ENCODE measurements around the gene XPR1.

XPR1 gene

GRCh38 chr1:180778782-180779398, 147.1 kb downstream of the XPR1 start:
- no peaks in the 10 kb centered on the region; the same call in 1 of the 2 replicates for H3K4me1 ChIP-seq
- DNase-seq, result no peak

GRCh38 chr1:180779584-180779983, 147.8 kb downstream of the XPR1 start:
- TF ChIP-seq, protein P1, sequence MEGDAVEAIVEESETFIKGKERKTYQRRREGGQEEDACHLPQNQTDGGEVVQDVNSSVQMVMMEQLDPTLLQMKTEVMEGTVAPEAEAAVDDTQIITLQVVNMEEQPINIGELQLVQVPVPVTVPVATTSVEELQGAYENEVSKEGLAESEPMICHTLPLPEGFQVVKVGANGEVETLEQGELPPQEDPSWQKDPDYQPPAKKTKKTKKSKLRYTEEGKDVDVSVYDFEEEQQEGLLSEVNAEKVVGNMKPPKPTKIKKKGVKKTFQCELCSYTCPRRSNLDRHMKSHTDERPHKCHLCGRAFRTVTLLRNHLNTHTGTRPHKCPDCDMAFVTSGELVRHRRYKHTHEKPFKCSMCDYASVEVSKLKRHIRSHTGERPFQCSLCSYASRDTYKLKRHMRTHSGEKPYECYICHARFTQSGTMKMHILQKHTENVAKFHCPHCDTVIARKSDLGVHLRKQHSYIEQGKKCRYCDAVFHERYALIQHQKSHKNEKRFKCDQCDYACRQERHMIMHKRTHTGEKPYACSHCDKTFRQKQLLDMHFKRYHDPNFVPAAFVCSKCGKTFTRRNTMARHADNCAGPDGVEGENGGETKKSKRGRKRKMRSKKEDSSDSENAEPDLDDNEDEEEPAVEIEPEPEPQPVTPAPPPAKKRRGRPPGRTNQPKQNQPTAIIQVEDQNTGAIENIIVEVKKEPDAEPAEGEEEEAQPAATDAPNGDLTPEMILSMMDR (IDR thresholded peaks at IDR 0.05; ENCODE audit: low read depth, low read length), result no peak
- Histone ChIP-seq H3K4me1 (no peaks in the 10 kb centered on the region; the same call in 1 of the 2 replicates), H3K9me3 (no peaks in the 10 kb centered on the region), H3K4me3 (ENCODE audit: low read depth, low read length) (no peak overlapping the region), H3K27me3 (no peaks in the 10 kb centered on the region), H3K36me3 (no peaks in the 10 kb centered on the region)
- DNase-seq, result no peak

More at GRCh38 chr1:180778782-180779398, 147.1 kb downstream of the XPR1 start:
- Histone ChIP-seq H3K36me3 (no peaks in the 10 kb centered on the region), H3K9me3 (no peaks in the 10 kb centered on the region), H3K27me3 (no peaks in the 10 kb centered on the region), H3K4me3 (ENCODE audit: low read depth, low read length) (no peak overlapping the region)
- TF ChIP-seq, protein P1 (IDR thresholded peaks at IDR 0.05; ENCODE audit: low read depth, low read length), result peak; percentile 63

GRCh38 chr1:180781718-180782117, 149.9 kb downstream of the XPR1 start:
- Histone ChIP-seq H3K36me3 (no peaks in the 10 kb centered on the region), H3K9me3 (no peaks in the 10 kb centered on the region), H3K27me3 (no peaks in the 10 kb centered on the region), H3K4me3 (ENCODE audit: low read depth, low read length) (no peak overlapping the region), H3K4me1 (no peaks in the 10 kb centered on the region; the same call in 1 of the 2 replicates)
- DNase-seq, result no peak
- TF ChIP-seq, protein P1 (IDR thresholded peaks at IDR 0.05; ENCODE audit: low read depth, low read length), result no peak

DNA sequence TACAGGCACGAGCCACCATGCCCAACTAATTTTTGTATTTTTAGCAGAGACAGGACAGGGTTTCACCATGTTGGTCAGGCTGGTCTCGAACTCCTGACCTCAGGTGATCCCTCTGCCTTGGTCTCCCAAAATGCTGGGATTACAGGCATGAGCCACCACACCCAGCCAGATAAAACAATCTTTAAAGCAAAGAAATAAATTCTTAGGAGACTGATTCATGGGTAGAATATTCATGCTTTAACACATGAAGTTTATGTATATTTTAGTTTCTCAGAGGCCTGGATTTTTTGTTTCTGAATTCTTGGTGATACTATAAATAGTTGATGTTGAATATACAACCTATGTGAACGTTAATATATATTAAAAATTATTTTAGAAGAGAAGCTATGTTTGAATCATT, 153.5 kb downstream of the XPR1 start:
- Histone ChIP-seq H3K9me3 (no peaks in the 10 kb centered on the region), H3K4me1 (no peaks in the 10 kb centered on the region; the same call in 1 of the 2 replicates), H3K36me3 (no peaks in the 10 kb centered on the region), H3K27me3 (no peaks in the 10 kb centered on the region), H3K4me3 (ENCODE audit: low read depth, low read length) (no peak overlapping the region)
- DNase-seq, result no peak
- TF ChIP-seq, protein P1 (IDR thresholded peaks at IDR 0.05; ENCODE audit: low read depth, low read length), result no peak

DNA sequence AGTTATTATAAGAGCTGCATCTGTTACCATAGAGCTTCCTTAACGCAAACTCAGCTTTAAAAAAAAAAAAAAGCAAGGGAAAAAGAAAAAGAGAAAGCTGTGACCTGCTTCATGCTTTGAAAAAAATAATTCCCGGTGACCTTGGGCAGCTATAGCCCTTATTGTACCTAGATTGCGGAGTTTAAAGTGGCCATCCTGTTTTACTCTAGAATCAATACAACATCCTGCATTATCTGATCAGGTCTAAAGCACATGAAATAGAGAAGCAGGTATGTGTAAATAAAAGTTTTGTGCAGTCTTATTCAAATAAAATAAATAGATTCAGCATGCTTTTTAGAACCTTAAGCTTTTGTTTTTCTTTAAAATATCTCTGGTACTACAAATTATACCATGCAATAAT, 154.1 kb downstream of the XPR1 start:
- H3K27me3 ChIP-seq, result no peaks in the 10 kb centered on the region
- no peaks in the 10 kb centered on the region; the same call in 1 of the 2 replicates for H3K4me1 ChIP-seq
- TF ChIP-seq, protein P1 (IDR thresholded peaks at IDR 0.05; ENCODE audit: low read depth, low read length), result no peak
- no peaks in the 10 kb centered on the region for H3K36me3 ChIP-seq
- no peaks in the 10 kb centered on the region for H3K9me3 ChIP-seq
- DNase-seq, result no peak
- H3K4me3 ChIP-seq (ENCODE audit: low read depth, low read length), result no peak overlapping the region

- Histone ChIP-seq H3K27me3 (no peaks in the 10 kb centered on the region), H3K9me3 (no peaks in the 10 kb centered on the region), H3K4me3 (ENCODE audit: low read depth, low read length) (no peak overlapping the region), H3K4me1 (no peaks in the 10 kb centered on the region; the same call in 1 of the 2 replicates), H3K36me3 (no peaks in the 10 kb centered on the region)
- TF ChIP-seq, protein P1 (IDR thresholded peaks at IDR 0.05; ENCODE audit: low read depth, low read length), result no peak
- DNase-seq, result no peak
Observed at GRCh38 chr1:180786624-180787023, 154.8 kb downstream of the XPR1 start.

Data from BE2C (cell line).